GM19328 (cell line): ENCODE data around the gene PARVB.
"Not testable (repeated sequence)": the region's sequence is repeated elsewhere in the genome, so short reads cannot be mapped to it uniquely, and the experiment has no call there.

Source experiments
- ATAC-seq: cut with Tn5 transposase; IDR thresholded peaks from one replicate; pipeline ENCODE4 v1.9.1; 2021; ENCODE audit warnings: mild to moderate bottlenecking, moderate library complexity; ENCODE audit not compliant: unreplicated experiment

Gene PARVB

DNA sequence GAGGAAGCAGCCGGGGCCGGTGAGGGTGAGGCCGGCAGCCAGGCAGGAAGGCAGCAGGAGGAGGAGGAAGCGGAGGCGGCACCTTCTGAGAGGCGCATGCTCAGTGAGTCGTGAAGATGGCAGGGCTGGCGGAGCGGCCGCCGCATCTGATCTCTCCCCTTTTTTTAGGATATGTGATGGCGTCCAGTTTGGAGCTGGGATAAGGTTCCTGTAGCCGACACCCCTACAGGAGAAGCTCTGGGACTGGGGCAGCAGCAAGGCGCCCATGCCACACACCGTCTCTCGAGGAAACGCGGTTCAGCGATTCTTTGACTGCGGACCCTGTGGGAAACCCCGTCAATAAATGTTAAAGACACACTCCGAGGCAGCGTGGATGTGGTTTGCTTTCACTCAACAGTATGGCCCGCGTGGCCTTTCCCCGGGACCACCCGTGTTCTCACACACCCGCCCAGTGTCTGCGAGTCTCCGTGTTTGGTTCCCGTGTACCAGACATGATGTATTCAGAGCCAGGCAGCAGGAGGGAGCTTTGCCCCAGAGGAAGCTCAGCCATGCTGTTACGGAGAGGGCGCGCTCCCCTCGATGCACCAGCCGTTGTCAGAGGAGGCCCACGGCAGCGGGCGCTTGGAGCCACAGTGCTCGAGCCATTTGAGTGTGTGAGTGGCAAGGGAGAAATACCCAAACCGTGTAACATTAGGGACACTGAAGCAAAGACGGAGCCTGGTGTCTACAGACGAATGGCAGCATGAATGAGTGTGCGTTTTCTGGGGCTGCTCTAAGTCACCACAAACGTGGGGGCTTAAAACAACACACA, 27.7 kb upstream of the PARVB start:
- ATAC-seq, result no peak

GRCh38 chr22:43996981-43997265, 27.2 kb upstream of the PARVB start:
- ATAC-seq, result no peak

- ATAC-seq, result no peak
These were observed 25.3 kb upstream of the PARVB start for GRCh38 chr22:43998679-43999264.

GRCh38 chr22:43999378-43999777, 24.7 kb upstream of the PARVB start:
- ATAC-seq, result no peak

DNA sequence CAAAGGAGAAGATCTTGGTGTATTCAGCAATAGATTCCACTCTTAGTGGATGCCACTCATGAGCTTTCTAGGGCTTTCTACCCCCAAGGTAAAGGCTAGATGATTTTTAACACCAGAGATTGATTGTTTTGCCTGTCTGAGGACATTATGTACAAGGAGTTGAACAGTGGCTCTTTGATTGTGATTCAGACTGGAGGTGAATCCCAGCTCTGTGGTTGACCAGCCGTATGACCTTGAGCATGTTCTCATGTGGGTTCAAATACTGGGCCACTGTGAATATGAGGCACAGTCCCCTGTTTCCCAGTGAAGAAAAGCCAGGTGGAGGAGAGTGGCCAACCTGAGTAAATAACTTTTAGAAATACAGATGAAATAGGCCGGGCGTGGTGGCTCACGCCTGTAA, 24.0 kb upstream of the PARVB start:
- no peak for ATAC-seq

DNA sequence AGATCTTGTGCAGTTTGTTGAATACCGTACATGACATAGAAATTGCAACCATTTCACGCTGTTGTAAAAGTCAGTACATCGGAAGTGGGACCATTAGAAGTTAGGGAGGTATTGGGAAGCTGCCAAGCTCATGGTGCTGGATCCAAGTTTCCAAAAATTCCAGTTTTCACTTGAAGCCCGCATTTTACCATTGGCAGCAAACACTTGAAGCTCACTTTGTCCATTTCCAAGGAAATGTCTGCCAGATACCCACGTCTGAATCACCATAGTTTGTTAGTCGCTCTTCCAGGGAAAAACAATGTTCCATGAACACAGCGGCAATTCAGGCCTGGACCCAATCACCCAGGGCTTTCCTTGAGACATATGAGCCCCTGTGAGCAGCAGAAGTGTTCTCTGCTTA, 22.6 kb upstream of the PARVB start:
- ATAC-seq, result no peak

DNA sequence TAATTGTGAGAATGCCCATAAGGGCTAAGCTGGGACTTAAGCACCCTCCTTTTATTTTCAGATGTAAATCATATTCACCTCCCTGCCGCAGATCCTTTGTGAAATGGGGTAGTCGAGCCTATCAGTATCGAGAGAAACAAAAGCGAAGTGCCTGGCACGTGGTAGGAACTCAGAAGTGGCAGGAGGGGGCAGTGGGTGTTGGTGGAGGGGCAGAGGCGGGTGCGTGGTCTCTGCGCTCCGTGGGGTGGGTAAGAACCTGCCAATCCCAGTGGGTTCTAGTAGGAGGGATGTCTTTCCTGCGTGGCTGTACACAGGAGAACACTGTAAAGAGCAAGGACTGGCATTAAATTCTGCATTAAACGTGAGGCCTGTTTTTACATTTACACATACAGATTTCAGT, 21.8 kb upstream of the PARVB start:
- no peak for ATAC-seq

- ATAC-seq, result no peak
These were observed 21.1 kb upstream of the PARVB start for GRCh38 chr22:44002997-44003396.

DNA sequence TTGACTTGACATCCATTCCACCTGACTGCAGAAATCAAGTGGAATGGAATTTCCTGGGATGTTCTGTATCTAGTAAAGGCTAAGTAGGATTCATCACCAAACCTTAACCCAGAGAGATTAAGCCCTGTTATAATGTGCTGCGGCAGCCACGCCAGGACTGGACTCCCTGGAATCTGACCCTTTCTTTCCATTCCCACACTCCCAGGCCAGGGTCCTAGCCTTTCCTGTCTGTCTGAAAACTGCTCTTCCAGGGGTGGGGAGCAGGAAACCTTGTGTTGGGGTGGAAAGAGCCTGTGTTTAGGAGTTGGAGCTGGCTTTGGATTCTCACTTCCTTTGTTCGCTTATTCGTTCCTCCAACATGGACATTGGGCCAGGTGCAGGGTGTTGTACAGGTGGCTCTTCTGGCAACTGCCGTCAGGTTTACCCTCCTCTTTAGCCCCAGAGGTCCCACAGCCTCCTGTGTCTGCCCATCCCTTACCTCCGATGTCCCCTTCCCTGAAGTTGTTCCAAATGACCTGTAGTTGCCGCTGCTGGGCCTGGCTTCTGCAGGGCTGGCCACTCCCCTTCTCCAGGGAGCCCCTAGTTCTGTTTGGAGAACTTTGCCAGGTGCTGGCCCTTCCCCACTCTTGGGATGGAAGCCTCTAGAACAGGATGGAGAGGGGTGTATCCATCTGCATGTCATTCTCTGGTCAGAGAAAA, 20.5 kb upstream of the PARVB start:
- no peak for ATAC-seq

DNA sequence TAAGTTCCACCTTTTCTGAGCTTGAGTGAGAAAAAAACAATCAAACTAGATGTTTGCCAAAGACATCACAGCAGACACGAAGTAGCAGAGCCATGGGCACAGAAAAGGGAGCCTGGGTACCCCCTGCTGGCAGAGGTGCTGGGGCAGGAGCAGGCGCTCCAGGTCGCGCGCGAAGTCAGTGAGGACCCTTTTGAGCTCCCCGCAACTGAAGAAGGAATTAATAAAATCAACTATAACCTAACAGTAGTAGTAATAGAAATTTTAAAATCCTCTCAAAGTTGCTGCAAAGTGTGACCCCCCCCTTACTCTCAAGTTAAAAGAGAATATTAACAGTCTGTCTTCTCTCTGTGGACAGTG, 20.0 kb upstream of the PARVB start:
- no peak for ATAC-seq

GRCh38 chr22:44005524-44005923, 18.6 kb upstream of the PARVB start:
- no peak for ATAC-seq

DNA sequence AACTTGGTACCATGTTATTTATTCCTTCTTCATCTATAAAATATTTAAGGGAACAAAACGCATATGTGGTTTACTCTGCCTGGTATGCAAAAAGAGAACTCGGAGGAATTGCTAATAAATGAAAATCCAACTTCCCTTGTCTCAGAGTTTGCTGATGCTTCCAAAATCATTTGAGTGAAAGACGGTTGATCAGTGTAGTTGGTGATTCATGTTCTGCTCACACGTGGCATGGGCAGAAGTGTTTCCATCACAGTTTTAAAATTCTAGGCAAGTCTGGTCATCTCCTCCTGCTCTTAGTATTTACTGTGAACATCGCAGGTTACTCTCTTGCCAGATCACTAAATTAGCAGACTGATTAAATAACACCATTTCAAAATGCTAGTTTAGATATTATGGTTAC, 11.9 kb upstream of the PARVB start:
- ATAC-seq, result no peak

DNA sequence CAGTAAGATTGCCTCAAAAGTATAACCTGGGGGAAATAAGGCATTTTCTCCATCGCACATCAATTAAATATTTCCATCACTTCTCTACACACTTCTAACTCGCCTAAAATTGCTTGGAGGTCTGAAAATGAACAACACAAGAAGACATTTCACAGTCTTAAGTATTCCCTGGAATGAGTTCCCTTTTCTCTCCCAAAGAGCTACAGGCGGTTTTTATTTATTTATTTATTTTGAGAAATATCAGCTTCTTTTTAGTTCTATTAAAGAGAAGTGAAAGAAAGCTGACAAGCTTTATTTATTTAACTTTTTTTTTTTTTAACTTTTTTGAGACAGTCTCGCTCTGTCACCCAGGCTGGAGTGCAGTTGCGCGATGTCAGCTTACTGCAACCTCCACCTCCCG, 11.5 kb upstream of the PARVB start:
- no peak for ATAC-seq

DNA sequence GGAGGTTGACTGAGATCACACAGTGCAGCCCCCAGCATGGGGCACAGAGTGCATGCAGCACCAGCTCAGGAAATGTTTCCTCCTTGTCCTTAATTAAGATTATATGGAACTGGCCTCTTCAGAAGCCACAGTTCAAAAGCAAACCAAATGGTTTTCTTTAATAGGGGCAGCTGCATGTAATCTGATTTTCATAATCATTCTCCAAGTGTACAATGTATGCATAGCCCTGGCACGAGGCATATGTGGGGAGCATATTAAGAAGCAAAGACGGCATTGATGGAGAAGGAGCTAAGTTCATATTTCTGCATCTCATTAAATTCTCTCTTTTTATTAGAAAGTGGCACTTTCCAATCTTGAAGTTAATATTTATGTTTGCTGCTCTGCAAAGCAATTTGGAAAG, 9.9 kb upstream of the PARVB start:
- ATAC-seq, result no peak

DNA sequence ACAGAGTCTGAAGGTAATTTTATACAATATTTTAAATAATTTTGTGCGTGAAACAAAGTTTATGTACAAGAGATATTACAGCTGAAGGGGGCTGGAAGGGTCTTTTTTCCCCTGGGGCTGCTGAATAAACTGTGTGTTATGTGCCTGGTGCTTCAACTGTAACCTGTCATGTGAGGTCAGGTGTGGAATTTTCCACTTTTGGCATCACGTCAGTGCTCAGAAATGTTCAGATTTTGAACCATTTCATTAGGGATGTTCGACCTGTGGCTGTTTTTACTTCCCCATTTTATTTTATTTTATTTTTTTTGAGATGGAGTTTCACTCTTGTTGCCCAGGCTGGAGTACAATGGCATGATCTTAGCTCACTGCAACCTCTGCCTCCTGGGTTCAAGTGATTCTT, 7.5 kb upstream of the PARVB start:
- ATAC-seq, result not testable (repeated sequence)

- ATAC-seq, result no peak
These were observed 5.5 kb upstream of the PARVB start for GRCh38 chr22:44018594-44018993.

GRCh38 chr22:44019416-44019815, 4.7 kb upstream of the PARVB start:
- no peak for ATAC-seq

- ATAC-seq, result no peak
These were observed 4.3 kb upstream of the PARVB start for GRCh38 chr22:44019846-44020245.

DNA sequence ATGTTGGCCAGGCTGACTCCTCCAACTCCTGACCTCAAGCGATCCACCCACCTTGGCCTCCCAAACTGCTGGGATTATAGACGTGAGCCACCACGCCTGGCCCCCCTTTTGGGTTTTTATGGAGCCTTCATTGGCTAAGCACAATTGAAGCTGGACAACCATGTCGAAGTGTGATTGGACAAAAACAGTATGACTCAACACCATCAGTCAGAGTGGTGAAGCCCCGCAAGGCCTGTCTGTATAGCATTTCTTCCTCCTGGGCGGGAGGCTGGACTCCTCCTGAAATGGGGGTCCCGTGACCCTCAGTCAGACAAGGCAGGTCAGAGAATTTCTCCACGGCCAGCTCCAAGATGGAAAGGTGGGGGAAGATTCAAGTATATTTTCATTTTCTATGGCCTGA, 3.1 kb upstream of the PARVB start:
- no peak for ATAC-seq

DNA sequence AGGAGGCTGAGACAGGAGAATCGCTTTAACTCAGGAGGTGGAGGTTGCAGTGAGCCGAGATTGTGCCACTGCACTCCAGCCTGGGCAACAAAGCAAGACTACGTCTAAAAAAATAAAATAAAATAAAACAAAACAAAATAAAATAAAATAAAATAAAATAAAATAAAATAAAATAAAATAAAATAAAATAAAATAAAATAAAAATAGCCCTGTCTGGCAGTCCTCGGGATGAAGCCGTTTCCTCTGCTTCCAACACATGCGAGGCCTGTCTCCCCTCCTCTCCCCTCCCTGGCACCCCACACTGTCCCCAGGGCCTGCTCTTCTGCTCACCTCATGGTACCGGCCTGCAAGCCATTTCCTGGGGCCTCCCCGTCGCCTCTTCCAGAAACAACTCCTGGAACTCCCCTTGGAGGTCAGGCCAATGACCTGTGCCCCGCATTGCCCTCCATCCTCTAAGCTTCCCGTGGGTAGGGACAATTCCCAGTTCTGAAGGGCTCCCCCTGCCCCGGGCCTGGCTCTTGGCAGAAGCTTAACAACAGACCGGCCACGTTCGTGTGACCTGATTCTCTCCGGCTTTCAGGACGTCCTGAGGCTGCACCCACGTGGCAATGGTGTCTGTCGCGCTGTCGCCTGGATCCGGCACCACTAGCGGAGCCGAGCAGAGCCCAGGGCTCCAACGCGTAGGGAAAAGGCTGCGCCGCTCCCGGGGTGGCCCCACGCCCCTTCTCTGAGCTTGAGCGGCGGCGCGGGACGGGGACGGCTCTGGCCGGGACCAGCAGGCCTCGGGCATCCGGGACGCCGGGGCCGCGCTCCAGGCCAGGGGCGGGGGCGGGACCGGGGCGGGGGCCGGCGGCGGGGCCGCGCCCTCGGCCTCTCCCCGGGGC, 456 bp upstream of the PARVB start:
- no peak for ATAC-seq
